GM12891 (cell line): ENCODE measurements around the gene MRPL42.

Experiments used
- POLR2A ChIP-seq: IDR thresholded peaks from 2 replicates; pipeline ENCODE4 v1.6.1; 2011; ENCODE audit warnings: low read depth, low read length, control low read depth
- POLR2AphosphoS5 ChIP-seq: IDR thresholded peaks from 2 replicates; pipeline ENCODE4 v1.6.1; 2011; ENCODE audit warnings: low read depth, low read length, control low read depth
- POU2F2 ChIP-seq: IDR thresholded peaks from 2 replicates; pipeline ENCODE4 v1.6.1; 2011; ENCODE audit warnings: low read depth, mild to moderate bottlenecking, control low read depth, low read length, moderate library complexity
- SPI1 ChIP-seq: IDR thresholded peaks from 2 replicates; pipeline ENCODE4 v1.6.1; 2011; ENCODE audit warnings: low read depth, low read length, control low read depth

- TF ChIP-seq POLR2A (no peak), POU2F2 (no peak), POLR2AphosphoS5 (no peak), SPI1 (no peak)
These were observed 39.3 kb upstream of the MRPL42 start for GRCh38 chr12:93427779-93428564.
